Neural progenitor cell (in vitro differentiated cells): ENCODE measurements around the gene LRCH4. TPM values are rescaled to one million over a fixed set of nuclear protein-coding genes. Genes with fewer than 3 reads are reported as not detected.

Experiments
- DNase-seq: peaks from one replicate; pipeline ENCODE4 v3.0.0-alpha.2; 2016; ENCODE audit warnings: low spot score
- H2AFZ ChIP-seq: fragments of 200-600 bp; sonication (generic); replicated peaks from 2 replicates; pipeline ENCODE4 v1.6.1; 2016; ENCODE audit warnings: antibody characterized with exemption
- H3F3A ChIP-seq: fragments of 200-600 bp; sonication (generic); 2 replicates; pipeline ENCODE4 v1.6.1; 2016; ENCODE audit warnings: antibody characterized with exemption, low read depth
- H3K27ac ChIP-seq: fragments of 200-600 bp; sonication (generic); 2 replicates; pipeline ENCODE4 v1.5.1; 2016; ENCODE audit warnings: mild to moderate bottlenecking
- H3K27me3 ChIP-seq: fragments of 200-600 bp; sonication (generic); 2 replicates; pipeline ENCODE4 v1.6.1; 2016; ENCODE audit warnings: mild to moderate bottlenecking, moderate library complexity
- H3K36me3 ChIP-seq: fragments of 200-600 bp; sonication (generic); 2 replicates; pipeline ENCODE4 v1.5.1; 2016
- H3K4me1 ChIP-seq: fragments of 200-600 bp; sonication (generic); 2 replicates; pipeline ENCODE4 v1.6.1; 2016; ENCODE audit warnings: mixed run types
- H3K4me2 ChIP-seq: fragments of 200-600 bp; sonication (generic); 2 replicates; pipeline ENCODE4 v1.6.1; 2016
- H3K4me3 ChIP-seq: fragments of 200-600 bp; sonication (generic); 2 replicates; pipeline ENCODE4 v1.5.1; 2016
- H3K79me2 ChIP-seq: fragments of 200-600 bp; sonication (generic); 2 replicates; pipeline ENCODE4 v1.6.1; 2016; ENCODE audit warnings: low read depth
- H3K9ac ChIP-seq: fragments of 200-600 bp; sonication (generic); 2 replicates; pipeline ENCODE4 v1.6.1; 2016
- H3K9me3 ChIP-seq: fragments of 200-600 bp; sonication (generic); 2 replicates; pipeline ENCODE4 v1.5.1; 2016; ENCODE audit warnings: low read depth
- H4K20me1 ChIP-seq: fragments of 200-600 bp; sonication (generic); 2 replicates; pipeline ENCODE4 v1.6.1; 2016; ENCODE audit warnings: low read depth
- H3K27ac Mint-ChIP-seq: 3 replicates; pipeline ENCODE4 v1.8.0; 2021; ENCODE audit warnings: mixed read lengths
- H3K27me3 Mint-ChIP-seq: 2 replicates; pipeline ENCODE4 v1.8.0; 2022; ENCODE audit warnings: low read depth, mild to moderate bottlenecking, inconsistent platforms, moderate library complexity, mixed read lengths; ENCODE audit not compliant: insufficient read depth
- H3K36me3 Mint-ChIP-seq: 3 replicates; pipeline ENCODE4 v1.8.0; 2021; ENCODE audit warnings: mixed read lengths
- H3K4me1 Mint-ChIP-seq: 3 replicates; pipeline ENCODE4 v1.8.0; 2021; ENCODE audit warnings: mixed read lengths
- H3K4me3 Mint-ChIP-seq: 3 replicates; pipeline ENCODE4 v1.8.0; 2021; ENCODE audit warnings: mild to moderate bottlenecking, moderate library complexity, mixed read lengths
- H3K9me3 Mint-ChIP-seq: 3 replicates; pipeline ENCODE4 v1.8.0; 2020; ENCODE audit warnings: mixed read lengths
- EZH2 ChIP-seq: fragments of 200-600 bp; sonication (generic); IDR thresholded peaks from 2 replicates; pipeline ENCODE4 v1.6.1; 2017; ENCODE audit warnings: antibody characterized with exemption, mild to moderate bottlenecking, moderate library complexity
- EZH2phosphoT487 ChIP-seq: fragments of 200-600 bp; sonication (generic); IDR thresholded peaks from 2 replicates; pipeline ENCODE4 v1.6.1; 2017; ENCODE audit warnings: antibody characterized with exemption
- total RNA-seq: library from RNA; depleted of rRNA; stranded (reverse); fragments of >200 nt; gene quantifications from 2 replicates; pipeline ENCODE4 v1.2.3, GENCODE V29; 2015; ENCODE audit warnings: low replicate concordance
- TF ChIP-seq, protein P1 (sequence below): fragments of 200-600 bp; sonication (generic); IDR thresholded peaks from 2 replicates; pipeline ENCODE4 v1.5.1; 2017; ENCODE audit warnings: antibody characterized with exemption, mild to moderate bottlenecking

LRCH4 gene
- total RNA-seq, 1 donor from 2014 or later, result 4.5 TPM

DNA sequence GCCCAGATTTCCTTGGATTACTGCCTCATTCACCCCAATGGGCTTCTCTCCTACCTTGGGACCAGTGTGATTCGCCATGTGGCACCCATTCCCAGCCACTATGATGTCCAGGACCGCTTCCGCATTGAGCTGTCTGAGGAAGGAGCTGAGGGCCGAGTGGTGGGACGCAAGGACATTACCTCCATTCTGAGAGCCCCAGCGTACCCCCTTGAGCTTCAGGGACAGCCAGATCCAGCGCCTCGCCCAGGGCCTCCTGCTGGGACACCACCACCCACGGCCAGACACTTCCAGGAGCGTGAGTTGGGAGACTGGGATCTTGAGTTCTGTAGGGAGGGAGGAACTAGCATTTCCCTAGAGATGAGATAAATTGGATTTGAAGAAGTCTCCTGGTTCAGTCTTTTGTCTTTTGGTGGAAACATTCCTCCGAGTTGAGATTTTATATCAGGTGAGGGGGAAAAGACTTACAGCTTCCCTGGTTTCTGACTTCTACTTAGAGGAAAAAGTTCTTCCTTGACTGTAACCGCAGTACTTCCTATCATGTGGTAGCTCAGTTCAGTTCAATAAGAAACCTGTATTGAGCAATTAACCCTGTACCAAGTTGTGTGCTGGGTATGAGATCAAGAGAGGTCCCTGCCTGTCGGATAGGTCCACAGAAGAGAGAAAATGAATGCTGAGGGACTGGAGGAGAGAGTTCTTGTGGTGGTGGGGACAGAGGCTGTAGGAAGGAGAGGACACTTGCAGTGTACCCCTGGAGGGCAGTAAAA is 27.7 kb upstream of the LRCH4 start:
- Histone ChIP-seq H3K27me3 (no peaks in the 10 kb centered on the region), H3K9ac (no peak overlapping the region), H3K27ac (no peak overlapping the region), H3K36me3 (no peaks in the 10 kb centered on the region), H2AFZ (no peak overlapping the region), H3K4me1 (no peaks in the 10 kb centered on the region), H3K4me3 (peak overlapping the region; percentile 75), H3F3A (peaks cover 15% of the 10 kb centered on the region), H4K20me1 (no peaks in the 10 kb centered on the region), H3K79me2 (no peaks in the 10 kb centered on the region), H3K9me3 (no peaks in the 10 kb centered on the region), H3K4me2 (peak overlapping the region; percentile 86)
- TF ChIP-seq, protein P1, sequence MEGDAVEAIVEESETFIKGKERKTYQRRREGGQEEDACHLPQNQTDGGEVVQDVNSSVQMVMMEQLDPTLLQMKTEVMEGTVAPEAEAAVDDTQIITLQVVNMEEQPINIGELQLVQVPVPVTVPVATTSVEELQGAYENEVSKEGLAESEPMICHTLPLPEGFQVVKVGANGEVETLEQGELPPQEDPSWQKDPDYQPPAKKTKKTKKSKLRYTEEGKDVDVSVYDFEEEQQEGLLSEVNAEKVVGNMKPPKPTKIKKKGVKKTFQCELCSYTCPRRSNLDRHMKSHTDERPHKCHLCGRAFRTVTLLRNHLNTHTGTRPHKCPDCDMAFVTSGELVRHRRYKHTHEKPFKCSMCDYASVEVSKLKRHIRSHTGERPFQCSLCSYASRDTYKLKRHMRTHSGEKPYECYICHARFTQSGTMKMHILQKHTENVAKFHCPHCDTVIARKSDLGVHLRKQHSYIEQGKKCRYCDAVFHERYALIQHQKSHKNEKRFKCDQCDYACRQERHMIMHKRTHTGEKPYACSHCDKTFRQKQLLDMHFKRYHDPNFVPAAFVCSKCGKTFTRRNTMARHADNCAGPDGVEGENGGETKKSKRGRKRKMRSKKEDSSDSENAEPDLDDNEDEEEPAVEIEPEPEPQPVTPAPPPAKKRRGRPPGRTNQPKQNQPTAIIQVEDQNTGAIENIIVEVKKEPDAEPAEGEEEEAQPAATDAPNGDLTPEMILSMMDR, result no peak
- no peak for TF ChIP-seq EZH2phosphoT487
- no peak for TF ChIP-seq EZH2
- H3K9me3 Mint-ChIP-seq, result no peaks in the 10 kb centered on the region
- H3K4me1 Mint-ChIP-seq, result peaks cover 14% of the 10 kb centered on the region
- no peak for DNase-seq
- peak overlapping the region; percentile 99 for H3K4me3 Mint-ChIP-seq
- peaks cover 8% of the 10 kb centered on the region for H3K27me3 Mint-ChIP-seq
- peaks cover 5% of the 10 kb centered on the region for H3K36me3 Mint-ChIP-seq
- H3K27ac Mint-ChIP-seq, result no peak overlapping the region

DNA sequence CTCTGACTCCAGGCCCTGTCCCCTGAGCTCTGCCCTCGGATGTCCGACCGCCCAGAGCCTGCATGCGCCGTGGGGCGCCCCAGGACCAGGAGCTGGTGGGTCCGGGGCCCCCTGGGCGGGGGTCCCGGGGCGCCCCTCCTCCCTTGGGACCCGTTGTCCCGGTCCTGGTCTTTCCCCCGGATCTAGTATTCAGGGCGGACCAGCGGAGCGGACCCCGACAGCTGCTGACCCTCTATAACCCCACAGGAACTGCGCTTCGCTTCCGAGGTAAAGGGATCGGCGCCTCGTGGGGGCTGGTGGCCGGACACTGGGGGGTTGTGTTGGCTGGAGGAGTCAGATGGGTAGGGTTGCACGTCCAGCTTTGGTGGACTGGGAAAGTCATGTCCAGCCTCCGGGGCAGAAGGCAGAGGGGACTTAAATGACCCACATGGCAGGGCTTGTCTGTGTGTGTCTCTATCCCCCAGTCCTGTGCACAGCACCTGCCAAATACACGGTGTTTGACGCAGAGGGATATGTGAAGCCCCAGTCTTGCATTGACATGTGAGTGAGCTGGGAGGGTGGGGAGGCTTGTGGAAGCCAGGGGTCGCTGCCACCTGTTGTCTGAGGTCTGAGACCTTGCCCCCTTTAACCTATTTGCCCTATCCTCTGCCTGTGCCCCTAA is 26.9 kb upstream of the LRCH4 start:
- peaks cover 15% of the 10 kb centered on the region for H3F3A ChIP-seq
- Mint-ChIP-seq H3K27me3 (peaks cover 12% of the 10 kb centered on the region), H3K4me3 (peak overlapping the region; percentile 99), H3K9me3 (no peaks in the 10 kb centered on the region), H3K36me3 (peaks cover 5% of the 10 kb centered on the region), H3K4me1 (peaks cover 14% of the 10 kb centered on the region), H3K27ac (no peak overlapping the region)
- H3K27ac ChIP-seq, result no peak overlapping the region
- TF ChIP-seq EZH2phosphoT487 (no peak), EZH2 (no peak)
- TF ChIP-seq, protein P1, result peak; percentile 45
- H3K79me2 ChIP-seq, result no peaks in the 10 kb centered on the region
- no peaks in the 10 kb centered on the region for H4K20me1 ChIP-seq
- H3K4me2 ChIP-seq, result peak overlapping the region; percentile 86
- peak overlapping the region; percentile 29 for H3K9ac ChIP-seq
- DNase-seq, result peak; percentile 62
- no peaks in the 10 kb centered on the region for H3K4me1 ChIP-seq
- H3K36me3 ChIP-seq, result no peaks in the 10 kb centered on the region
- H3K4me3 ChIP-seq, result peak overlapping the region; percentile 75
- H3K27me3 ChIP-seq, result no peaks in the 10 kb centered on the region
- H3K9me3 ChIP-seq, result no peaks in the 10 kb centered on the region
- H2AFZ ChIP-seq, result no peak overlapping the region

DNA sequence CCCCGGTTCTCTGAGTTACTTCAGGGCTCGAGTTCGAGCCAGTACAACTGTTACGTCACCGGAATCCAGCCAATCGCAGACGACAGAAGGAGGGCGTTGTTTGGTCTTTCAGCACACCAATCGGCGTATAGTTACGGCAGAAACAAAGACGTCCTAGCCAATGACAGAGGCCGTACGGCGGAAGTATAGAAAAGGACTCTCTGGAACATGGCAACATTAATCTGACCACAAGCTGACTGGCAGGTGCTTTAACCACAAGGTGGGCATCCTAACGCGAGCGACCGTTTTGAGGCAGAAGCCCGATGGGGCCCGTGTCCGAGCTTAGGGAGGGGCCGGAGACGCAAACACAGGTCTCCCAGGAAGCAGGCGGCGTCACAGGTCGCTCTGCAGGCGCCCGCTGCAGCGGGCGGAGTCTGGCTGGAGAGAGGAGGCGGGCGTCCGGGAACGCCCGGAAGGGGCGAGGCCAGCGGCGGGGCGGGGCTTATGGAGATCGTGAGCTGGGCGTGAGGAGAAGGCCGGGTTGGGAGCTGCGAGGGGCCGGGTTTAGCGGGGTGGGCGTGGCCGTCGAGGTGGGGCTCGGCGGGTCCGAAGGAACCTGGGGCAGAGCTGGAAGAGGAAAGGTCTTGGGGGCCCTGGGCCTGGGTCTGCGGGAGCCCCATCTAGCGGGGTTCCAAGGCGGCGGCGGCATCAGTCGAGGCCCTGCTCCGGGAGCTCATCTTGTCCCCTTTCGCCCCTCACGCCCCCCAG is 26.2 kb upstream of the LRCH4 start, which contains the start of gene MOSPD3:
MOSPD3 (plus strand) TSS at position 558 of the 747 bp plus-strand sequence. CDS start 252 bp downstream, outside the sequence.
- Histone ChIP-seq H2AFZ (peak within 1 kb of the TSS; percentile 87), H3K4me3 (peak within 1 kb of the TSS; percentile 75), H3K4me1 (no peaks in the 10 kb centered on the region), H3K9me3 (no peaks in the 10 kb centered on the region), H3K9ac (peak within 1 kb of the TSS; percentile 29), H4K20me1 (no peaks in the 10 kb centered on the region), H3K79me2 (no peaks in the 10 kb centered on the region), H3K27ac (peak within 1 kb of the TSS; percentile 88), H3K27me3 (no peaks in the 10 kb centered on the region), H3F3A (peaks cover 15% of the 10 kb centered on the region), H3K36me3 (no peaks in the 10 kb centered on the region), H3K4me2 (peak within 1 kb of the TSS; percentile 86)
- TF ChIP-seq, protein P1, result no peak
- TF ChIP-seq EZH2phosphoT487 (no peak), EZH2 (no peak)
- Mint-ChIP-seq H3K27ac (peak within 1 kb of the TSS; percentile 99), H3K4me1 (peaks cover 14% of the 10 kb centered on the region), H3K9me3 (no peaks in the 10 kb centered on the region), H3K4me3 (peak within 1 kb of the TSS; percentile 99), H3K36me3 (peaks cover 5% of the 10 kb centered on the region), H3K27me3 (peaks cover 16% of the 10 kb centered on the region)
- DNase-seq, result peak; percentile 100
